Panc1 (cell line): Measurements from ENCODE around the gene DCAF15. TPM values are rescaled to one million over a fixed set of nuclear protein-coding genes. Genes with fewer than 3 reads are reported as not detected.

ENCODE experiments used
- ATAC-seq: fragments of 200-7000 bp; cut with Tn5 transposase; 2 replicates; pipeline ENCODE4 v1.9.1; 2020; ENCODE audit warnings: mild to moderate bottlenecking, moderate library complexity
- BruUV-seq: library from RNA; stranded (reverse); fragments of 400-500 nt; replicated peaks from 2 replicates; lab custom pipeline; 2021; lab: Mats Ljungman, UMichigan
- CTCF ChIA-PET: fragments of 300-600 bp; sonication (Branson Sonifier 250); formaldehyde crosslinking; loops from one replicate; lab custom pipeline; 2022; ENCODE audit warnings: antibody characterized with exemption; lab: Charles Lee
- POLR2A ChIA-PET: fragments of 300-600 bp; sonication (Branson Sonifier 250); formaldehyde crosslinking; loops from one replicate; lab custom pipeline; 2022; ENCODE audit warnings: antibody characterized with exemption; lab: Charles Lee
- DNase-seq: peaks from one replicate; pipeline ENCODE4 v3.0.0-alpha.2; 2010; ENCODE audit warnings: low read depth, low spot score
- H3K27ac ChIP-seq: 2 replicates; pipeline ENCODE4 v1.5.1; 2011; ENCODE audit warnings: mild to moderate bottlenecking, low read length, inconsistent platforms
- H3K27me3 ChIP-seq: fragments of 200-500 bp; sonication (Bioruptor generic); 2 replicates; pipeline ENCODE4 v1.6.0; 2014; ENCODE audit warnings: low read length, inconsistent platforms; ENCODE audit not compliant: control insufficient read depth, insufficient read depth
- H3K36me3 ChIP-seq: fragments of 200-500 bp; sonication (Bioruptor generic); 2 replicates; pipeline ENCODE4 v1.5.1; 2014; ENCODE audit warnings: inconsistent platforms, mild to moderate bottlenecking, low read length, moderate library complexity; ENCODE audit not compliant: control insufficient read depth, insufficient read depth
- H3K4me1 ChIP-seq: 2 replicates; pipeline ENCODE4 v1.5.1; 2011; ENCODE audit warnings: inconsistent platforms, mild to moderate bottlenecking, low read length, moderate library complexity; ENCODE audit not compliant: control insufficient read depth, insufficient read depth
- H3K4me3 ChIP-seq, 2 experiments: 2 replicates each; pipeline ENCODE4 v1.5.1; 2011 to 2012; ENCODE audit warnings: low read depth in 2 of 2, low read length in 2 of 2, mild to moderate bottlenecking in 2 of 2, inconsistent platforms in 1 of 2, moderate library complexity in 1 of 2
- H3K9me3 ChIP-seq: fragments of 200-500 bp; sonication (Bioruptor generic); 2 replicates; pipeline ENCODE4 v1.5.1; 2014; ENCODE audit warnings: low read depth, mild to moderate bottlenecking, inconsistent platforms, low read length, moderate library complexity; ENCODE audit not compliant: control insufficient read depth, insufficient read depth
- CTCF ChIP-seq: fragments of 450-650 bp; IDR thresholded peaks from 2 replicates; pipeline ENCODE4 v1.5.1; 2017; ENCODE audit warnings: mild to moderate bottlenecking
- POLR2AphosphoS5 ChIP-seq: IDR thresholded peaks from 2 replicates; pipeline ENCODE4 v1.6.1; 2012; ENCODE audit warnings: mild to moderate bottlenecking, low read depth, low read length, moderate library complexity
- REST ChIP-seq, 2 experiments: IDR thresholded peaks; 2 replicates each; pipeline ENCODE4 v1.6.1; 2011 to 2012; ENCODE audit warnings: low read depth in 2 of 2, control low read depth in 1 of 2, low read length in 1 of 2, mild to moderate bottlenecking in 1 of 2, moderate library complexity in 1 of 2; ENCODE audit not compliant: insufficient read depth in 1 of 2
- SIN3A ChIP-seq: IDR thresholded peaks from 2 replicates; pipeline ENCODE4 v1.6.1; 2012; ENCODE audit warnings: low read depth, mild to moderate bottlenecking, low read length, moderate library complexity, borderline replicate concordance; ENCODE audit not compliant: insufficient read depth
- TCF7L2 ChIP-seq: IDR thresholded peaks from 2 replicates; pipeline ENCODE4 v1.6.1; 2011; ENCODE audit warnings: mild to moderate bottlenecking, low read depth, low read length, inconsistent platforms
- in situ Hi-C: cut with HindIII; loops from 2 replicates; pipeline ENCODE4 v1.10.0; 2016; ENCODE audit warnings: low sequenced_read_pairs, low pct_unique_long_range_greater_than_20kb
- intact Hi-C: fragments of 100-400 bp; cut with micrococcal nuclease; formaldehyde crosslinking; loops from one replicate; pipeline ENCODE4 v1.10.0; 2022; ENCODE audit not compliant: unreplicated experiment
- total RNA-seq: library from RNA; stranded (reverse); gene quantifications from one replicate; pipeline ENCODE4 v1.2.1, GENCODE V29; 2021; ENCODE audit not compliant: unreplicated experiment

DCAF15 gene
- total RNA-seq, 1 experiment from 2014 or later: 38.8 TPM

- no TSS peak for BruUV-seq
- in situ Hi-C loops: no loop called here
- intact Hi-C loops: no loop called here
- peak overlapping the region; percentile 8; the same call in 1 of the 2 replicates for H3K27ac ChIP-seq
- no peak for ATAC-seq
- ChIA-PET CTCF (no interaction called here), POLR2A (no interaction called here)
- no peak for TF ChIP-seq CTCF
- TF ChIP-seq TCF7L2: no peak
- no peak for TF ChIP-seq REST (IDR thresholded peaks at IDR 0.05; ENCODE audit: insufficient read depth in 1 of 2, low read depth in 2 of 2, low read length in 1 of 2)
- TF ChIP-seq POLR2AphosphoS5: no peak
- TF ChIP-seq SIN3A: no peak
- H3K4me3 ChIP-seq: peak overlapping the region; percentile 67 to 68
- H3K36me3 ChIP-seq: no peaks in the 10 kb centered on the region; the same call in 1 of the 2 replicates
- no peaks in the 10 kb centered on the region for H3K4me1 ChIP-seq
- no peak for DNase-seq
- no peaks in the 10 kb centered on the region for H3K27me3 ChIP-seq
- H3K9me3 ChIP-seq: no peaks in the 10 kb centered on the region
Observed at GRCh38 chr19:13906910-13907309, 45.4 kb upstream of the DCAF15 start.

- ATAC-seq: no peak
- Histone ChIP-seq H3K4me1 (no peaks in the 10 kb centered on the region), H3K4me3 (no peak overlapping the region), H3K36me3 (no peaks in the 10 kb centered on the region; the same call in 1 of the 2 replicates), H3K27me3 (no peaks in the 10 kb centered on the region), H3K9me3 (no peaks in the 10 kb centered on the region), H3K27ac (no peak overlapping the region)
- POLR2A ChIA-PET: interaction anchor here (0.7 kb wide), 1 partner anchor 10 kb away, joined by 4 read pairs; no protein-coding TSS in a partner anchor
- no peak for DNase-seq
- TF ChIP-seq REST (IDR thresholded peaks at IDR 0.05; ENCODE audit: insufficient read depth in 1 of 2, low read depth in 2 of 2, low read length in 1 of 2): no peak
- no peak for TF ChIP-seq CTCF
- TF ChIP-seq POLR2AphosphoS5: no peak
- no peak for TF ChIP-seq TCF7L2
- in situ Hi-C loops (no loop called here), intact Hi-C loops (no loop called here)
- no TSS peak for BruUV-seq
- CTCF ChIA-PET: no interaction called here
Observed at GRCh38 chr19:13908674-13909073, 43.6 kb upstream of the DCAF15 start.
